Uterus (tissue), 4 donors: ENCODE measurements around the gene SHROOM4. TPM values are rescaled to one million over a fixed set of nuclear protein-coding genes. Genes with fewer than 3 reads are reported as not detected.

Experiments used
- DNase-seq, 2 donors: peaks; one replicate each; pipeline ENCODE4 v3.0.0-alpha.2; 2019 to 2020
- H3K27ac ChIP-seq, 2 donors: fragments of 200-600 bp; sonication (generic); 1 replicate in 1 of 2; 2 replicates in 1 of 2; pipeline ENCODE4 v1.5.1; 2016 to 2018
- H3K27me3 ChIP-seq, 2 donors: fragments of 200-600 bp; sonication (generic); one replicate each; pipeline ENCODE4 v1.5.1; 2018 to 2019; ENCODE audit warnings: control low read depth in 1 of 2
- H3K36me3 ChIP-seq, 2 donors: fragments of 200-600 bp; sonication (generic); one replicate each; pipeline ENCODE4 v1.5.1; 2019; ENCODE audit warnings: control low read depth in 1 of 2
- H3K4me1 ChIP-seq, 2 donors: fragments of 200-600 bp; sonication (generic); one replicate each; pipeline ENCODE4 v1.5.1; 2018 to 2019; ENCODE audit warnings: control low read depth in 1 of 2
- H3K4me3 ChIP-seq, 2 donors: fragments of 200-600 bp; sonication (generic); 1 replicate in 1 of 2; 2 replicates in 1 of 2; pipeline ENCODE4 v1.5.1; 2018 to 2019; ENCODE audit warnings: mild to moderate bottlenecking in 1 of 2
- H3K9me3 ChIP-seq, 2 donors: fragments of 200-600 bp; sonication (generic); one replicate each; pipeline ENCODE4 v1.5.1; 2019; ENCODE audit warnings: control low read depth in 1 of 2
- POLR2A ChIP-seq, 2 donors: fragments of 450-650 bp; IDR thresholded peaks; one replicate each; pipeline ENCODE4 v1.6.1; 2016; ENCODE audit warnings: antibody characterized with exemption in 2 of 2, mild to moderate bottlenecking in 1 of 2, moderate library complexity in 1 of 2
- intact Hi-C: fragments of 100-400 bp; cut with DNase I; formaldehyde crosslinking; loops from one replicate; pipeline ENCODE4 v1.15.1; 2023; ENCODE audit warnings: low total_unique reads
- total RNA-seq, 4 donors: library from RNA; depleted of rRNA in 3 of 4; stranded (reverse); fragments of >200 nt in 3 of 4; gene quantifications; one replicate each; pipeline versions ENCODE4 v1.1.0 to v1.2.4, GENCODE V29; 2014 to 2023
- TF ChIP-seq, protein P1 (sequence below), 4 experiments: fragments of 200-600 bp in 2 of 4; fragments of 450-650 bp in 2 of 4; sonication (generic) in 2 of 4; IDR thresholded peaks; one replicate each; pipeline ENCODE4 v1.5.1; 2016 to 2019; ENCODE audit warnings: antibody characterized with exemption in 4 of 4, mild to moderate bottlenecking in 2 of 4, moderate library complexity in 1 of 4
- donor health status: DM: yes; HTN: yes; CAD: no.

SHROOM4 gene
- total RNA-seq, 4 donors from 2014 or later: 9.7 to 18.8 (median 12.5) TPM

DNA sequence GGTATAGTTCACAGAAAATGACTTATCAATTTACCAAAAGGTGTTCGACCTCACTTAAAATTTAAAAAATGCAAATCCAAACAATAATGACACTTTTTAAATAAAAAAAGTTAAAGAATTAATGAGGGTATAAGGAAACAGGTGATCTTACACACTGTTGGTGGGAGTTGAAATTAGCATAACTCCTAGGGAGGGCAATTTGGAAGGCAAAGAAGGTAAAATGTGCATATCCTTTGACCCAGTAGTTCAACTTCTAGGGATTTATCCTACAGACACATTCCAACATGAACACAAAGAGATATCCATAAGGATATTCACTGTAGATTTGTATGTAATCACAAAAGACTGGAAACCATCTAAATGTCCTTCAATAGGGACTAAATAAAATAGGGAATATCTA, 199.5 kb downstream of the SHROOM4 start:
- intact Hi-C loops: no loop called here
- no peaks in the 10 kb centered on the region for H3K4me1 ChIP-seq
- no peak for TF ChIP-seq POLR2A (IDR thresholded peaks at IDR 0.05)
- TF ChIP-seq, protein P1, sequence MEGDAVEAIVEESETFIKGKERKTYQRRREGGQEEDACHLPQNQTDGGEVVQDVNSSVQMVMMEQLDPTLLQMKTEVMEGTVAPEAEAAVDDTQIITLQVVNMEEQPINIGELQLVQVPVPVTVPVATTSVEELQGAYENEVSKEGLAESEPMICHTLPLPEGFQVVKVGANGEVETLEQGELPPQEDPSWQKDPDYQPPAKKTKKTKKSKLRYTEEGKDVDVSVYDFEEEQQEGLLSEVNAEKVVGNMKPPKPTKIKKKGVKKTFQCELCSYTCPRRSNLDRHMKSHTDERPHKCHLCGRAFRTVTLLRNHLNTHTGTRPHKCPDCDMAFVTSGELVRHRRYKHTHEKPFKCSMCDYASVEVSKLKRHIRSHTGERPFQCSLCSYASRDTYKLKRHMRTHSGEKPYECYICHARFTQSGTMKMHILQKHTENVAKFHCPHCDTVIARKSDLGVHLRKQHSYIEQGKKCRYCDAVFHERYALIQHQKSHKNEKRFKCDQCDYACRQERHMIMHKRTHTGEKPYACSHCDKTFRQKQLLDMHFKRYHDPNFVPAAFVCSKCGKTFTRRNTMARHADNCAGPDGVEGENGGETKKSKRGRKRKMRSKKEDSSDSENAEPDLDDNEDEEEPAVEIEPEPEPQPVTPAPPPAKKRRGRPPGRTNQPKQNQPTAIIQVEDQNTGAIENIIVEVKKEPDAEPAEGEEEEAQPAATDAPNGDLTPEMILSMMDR (IDR thresholded peaks at IDR 0.05): no peak

DNA sequence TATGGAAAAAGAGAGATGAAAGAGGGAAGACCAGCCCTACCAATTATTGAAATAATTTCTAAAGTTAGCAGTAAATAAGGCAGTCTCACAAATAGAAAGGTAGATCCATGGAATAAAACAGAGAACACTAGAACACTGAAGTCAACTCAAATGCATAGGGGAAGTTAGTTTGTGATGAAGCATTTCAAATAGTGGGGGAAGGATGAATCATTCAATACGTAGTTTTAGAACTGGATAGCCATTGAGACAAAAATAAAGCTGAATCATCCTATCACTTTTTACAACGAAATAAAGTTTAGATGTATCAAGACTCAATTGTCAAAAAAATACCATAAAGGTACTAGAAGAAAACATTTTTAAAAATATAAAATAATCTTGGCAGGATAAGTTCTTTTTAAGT, 200.1 kb downstream of the SHROOM4 start:
- H3K36me3 ChIP-seq: no peaks in the 10 kb centered on the region
- no peak overlapping the region for H3K27ac ChIP-seq
- DNase-seq: no peak
- no peaks in the 10 kb centered on the region for H3K27me3 ChIP-seq
- H3K4me3 ChIP-seq: no peak overlapping the region
- H3K9me3 ChIP-seq: no peaks in the 10 kb centered on the region
- no peaks in the 10 kb centered on the region for H3K4me1 ChIP-seq
- TF ChIP-seq, protein P1 (IDR thresholded peaks at IDR 0.05): no peak
- TF ChIP-seq POLR2A (IDR thresholded peaks at IDR 0.05): no peak
- intact Hi-C loops: no loop called here

More for the DNA sequence above, 199.5 kb downstream of the SHROOM4 start:
- DNase-seq: no peak
- no peak overlapping the region for H3K4me3 ChIP-seq
- H3K9me3 ChIP-seq: no peaks in the 10 kb centered on the region
- H3K27me3 ChIP-seq: no peaks in the 10 kb centered on the region
- no peaks in the 10 kb centered on the region for H3K36me3 ChIP-seq
- no peak overlapping the region for H3K27ac ChIP-seq

DNA sequence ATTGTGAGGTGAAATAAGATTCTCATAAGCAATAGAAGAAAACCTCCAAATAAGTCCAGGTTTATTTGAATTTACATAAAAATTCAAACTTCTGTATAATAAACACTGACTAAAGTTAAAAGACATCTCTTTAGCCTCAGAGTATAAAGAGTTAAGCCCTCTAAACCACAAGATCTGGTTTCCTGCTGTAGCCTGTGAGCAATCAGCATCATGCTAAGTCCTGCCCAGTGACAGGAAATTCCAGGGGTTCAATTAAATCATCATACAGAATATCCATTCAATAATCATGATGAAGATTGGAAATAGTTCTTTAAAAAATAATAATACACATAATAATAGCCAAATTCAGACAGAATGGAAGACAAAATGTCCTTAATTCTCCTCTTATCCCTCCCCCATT, 204.2 kb downstream of the SHROOM4 start:
- Histone ChIP-seq H3K36me3 (no peaks in the 10 kb centered on the region), H3K4me1 (no peaks in the 10 kb centered on the region), H3K4me3 (no peak overlapping the region), H3K9me3 (no peaks in the 10 kb centered on the region), H3K27me3 (no peaks in the 10 kb centered on the region), H3K27ac (no peak overlapping the region)
- no peak for DNase-seq
- TF ChIP-seq, protein P1 (IDR thresholded peaks at IDR 0.05): no peak
- TF ChIP-seq POLR2A (IDR thresholded peaks at IDR 0.05): no peak
- intact Hi-C loops: no loop called here

DNA sequence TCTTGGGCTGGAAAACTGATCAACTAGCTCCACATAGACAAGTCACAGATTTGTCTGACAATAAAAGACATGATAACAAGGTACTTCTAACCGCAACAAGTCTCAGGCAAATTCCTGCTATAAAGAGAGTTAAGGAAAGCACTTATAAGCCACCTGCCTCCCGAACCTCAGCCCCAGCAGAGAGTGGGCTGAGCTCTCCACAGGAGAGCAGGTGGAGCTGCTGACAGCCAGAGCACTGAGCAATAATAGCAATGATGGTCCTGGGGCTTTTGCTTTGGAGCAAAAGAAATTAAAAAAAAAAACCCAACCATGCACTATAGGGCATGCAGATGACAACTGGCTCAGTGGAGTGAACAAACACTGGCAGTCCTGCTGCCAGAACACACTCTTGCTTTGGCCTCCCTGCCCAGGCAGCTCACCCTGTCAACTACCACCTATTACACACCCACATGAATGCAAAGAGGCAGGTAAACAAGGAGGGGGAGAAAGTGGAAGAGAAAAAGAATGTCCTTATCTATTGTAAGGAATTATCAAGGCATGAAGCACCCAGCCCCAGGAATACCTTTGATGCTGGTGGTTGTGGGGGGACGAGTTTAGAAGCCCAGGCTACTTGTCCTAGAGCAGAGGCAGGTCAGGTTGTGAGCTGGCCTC, 207.6 kb downstream of the SHROOM4 start:
- DNase-seq: no peak
- intact Hi-C loops: no loop called here
- Histone ChIP-seq H3K36me3 (no peaks in the 10 kb centered on the region), H3K4me1 (no peaks in the 10 kb centered on the region), H3K27ac (no peak overlapping the region), H3K9me3 (no peaks in the 10 kb centered on the region), H3K27me3 (no peaks in the 10 kb centered on the region), H3K4me3 (no peak overlapping the region)
- TF ChIP-seq, protein P1 (IDR thresholded peaks at IDR 0.05): no peak
- no peak for TF ChIP-seq POLR2A (IDR thresholded peaks at IDR 0.05)

DNA sequence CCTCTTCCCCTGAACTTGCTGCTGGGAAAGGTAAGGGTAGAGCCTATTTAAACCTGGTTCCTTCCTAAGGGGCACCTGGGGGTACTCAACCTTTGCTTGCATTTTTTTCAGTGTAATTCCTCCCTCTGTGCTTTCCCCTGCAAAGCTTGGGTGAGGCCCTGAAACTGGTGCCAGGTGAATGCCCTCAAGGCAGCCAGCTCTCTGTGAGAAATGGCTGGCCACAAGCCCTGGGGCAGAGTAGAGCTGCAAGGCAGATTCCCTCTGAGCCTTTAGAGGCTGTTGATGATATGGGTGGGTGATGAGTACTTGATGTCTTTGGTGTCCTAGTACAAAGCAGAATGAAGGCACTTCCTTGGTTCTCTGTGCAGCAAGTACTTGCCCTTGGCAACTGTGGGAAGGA, 217.9 kb downstream of the SHROOM4 start:
- H3K4me3 ChIP-seq: no peak overlapping the region
- DNase-seq: no peak
- H3K27me3 ChIP-seq: no peaks in the 10 kb centered on the region
- no peaks in the 10 kb centered on the region for H3K36me3 ChIP-seq
- no peak overlapping the region for H3K27ac ChIP-seq
- no peaks in the 10 kb centered on the region for H3K9me3 ChIP-seq
- no peaks in the 10 kb centered on the region for H3K4me1 ChIP-seq
- TF ChIP-seq POLR2A (IDR thresholded peaks at IDR 0.05): no peak
- TF ChIP-seq, protein P1 (IDR thresholded peaks at IDR 0.05): no peak
- intact Hi-C loops: no loop called here
